Lower leg skin (tissue), 4 donors: ENCODE measurements around the gene ELAC1. TPM values are rescaled to one million over a fixed set of nuclear protein-coding genes. Genes with fewer than 3 reads are reported as not detected.
"Not testable (repeated sequence)": the region's sequence is repeated elsewhere in the genome, so short reads cannot be mapped to it uniquely, and the experiment has no call there.

ENCODE experiments used
- DNase-seq, 2 donors: peaks; one replicate each; pipeline ENCODE4 v3.0.0-alpha.2; 2019; ENCODE audit warnings: low spot score in 2 of 2
- H3K4me3 ChIP-seq: fragments of 200-600 bp; sonication (generic); 2 replicates; pipeline ENCODE4 v1.5.1; 2017; ENCODE audit warnings: mild to moderate bottlenecking, low read depth; ENCODE audit not compliant: poor library complexity, severe bottlenecking
- CTCF ChIP-seq, 3 donors: fragments of 450-650 bp; IDR thresholded peaks; one replicate each; pipeline ENCODE4 v1.5.1; 2016; ENCODE audit warnings: antibody characterized with exemption in 3 of 3, mild to moderate bottlenecking in 3 of 3, moderate library complexity in 2 of 3
- POLR2A ChIP-seq, 2 donors: fragments of 450-650 bp; IDR thresholded peaks; one replicate each; pipeline ENCODE4 v1.6.1; 2016 to 2017; ENCODE audit warnings: antibody characterized with exemption in 2 of 2, mild to moderate bottlenecking in 1 of 2, moderate library complexity in 1 of 2
- WGBS, 2 donors: methylation state at CpG; one replicate each; pipeline ENCODE4 v1.1.5; 2018; 5-methylcytosine and 5-hydroxymethylcytosine counted together
- intact Hi-C: fragments of 100-400 bp; cut with DNase I; formaldehyde crosslinking; loops from one replicate; pipeline ENCODE4 v1.15.0; 2023; ENCODE audit warnings: low total_unique reads
- total RNA-seq, 4 donors: library from RNA; depleted of rRNA; stranded (reverse); fragments of >200 nt; gene quantifications; one replicate each; pipeline ENCODE4 v1.1.0, GENCODE V29; 2016

ELAC1 gene
- total RNA-seq, 4 donors from 2014 or later: 4.1 to 11.6 (median 8.3) TPM

- intact Hi-C loops: no loop called here
- no peak for DNase-seq
- H3K4me3 ChIP-seq: no peak overlapping the region
- TF ChIP-seq POLR2A (IDR thresholded peaks at IDR 0.05) (no peak), CTCF (IDR thresholded peaks at IDR 0.05) (no peak)
- 79 to 83% methylated on average over 1 of the region's 1 CpG for WGBS, 2 donors
Measured at GRCh38 chr18:50961974-50962373, 5.9 kb upstream of the ELAC1 start.

GRCh38 chr18:50969448-50969847 is 1.6 kb downstream of the ELAC1 start:
- WGBS, 2 donors: 42 to 65% methylated on average over 5 of the region's 5 CpGs
- H3K4me3 ChIP-seq: no peak overlapping the region
- intact Hi-C loops: no loop called here
- DNase-seq: no peak
- TF ChIP-seq CTCF (IDR thresholded peaks at IDR 0.05) (no peak), POLR2A (IDR thresholded peaks at IDR 0.05) (no peak)

GRCh38 chr18:50970006-50970405 is 2.2 kb downstream of the ELAC1 start:
- WGBS, 2 donors: 27 to 44% methylated on average over 2 of the region's 2 CpGs
- no peak overlapping the region for H3K4me3 ChIP-seq
- DNase-seq: no peak
- TF ChIP-seq POLR2A (IDR thresholded peaks at IDR 0.05) (no peak), CTCF (IDR thresholded peaks at IDR 0.05) (no peak)
- intact Hi-C loops: no loop called here

GRCh38 chr18:50972404-50972803 is 4.6 kb downstream of the ELAC1 start:
- intact Hi-C loops, DNase-seq, H3K4me3 ChIP-seq: not testable (repeated sequence)
- WGBS, 2 donors: 73 to 83% methylated on average over 5 of the region's 5 CpGs

GRCh38 chr18:50973367-50974126 is 5.7 kb downstream of the ELAC1 start:
- intact Hi-C loops: no loop called here
- DNase-seq: no peak
- no peak for TF ChIP-seq CTCF (IDR thresholded peaks at IDR 0.05)
- no peak for TF ChIP-seq POLR2A (IDR thresholded peaks at IDR 0.05)
- WGBS, 2 donors: 76 to 81% methylated on average over 4 of the region's 4 CpGs
- no peak overlapping the region for H3K4me3 ChIP-seq

- 72 to 91% methylated on average over 5 of the region's 5 CpGs for WGBS, 2 donors
- intact Hi-C loops: no loop called here
Measured at GRCh38 chr18:50977037-50977760, 9.4 kb downstream of the ELAC1 start.

More at GRCh38 chr18:50977037-50977760, 9.4 kb downstream of the ELAC1 start:
- H3K4me3 ChIP-seq: no peak overlapping the region
- no peak for DNase-seq
- TF ChIP-seq CTCF (IDR thresholded peaks at IDR 0.05) (no peak), POLR2A (IDR thresholded peaks at IDR 0.05) (no peak)
